Measurements from ENCODE around the gene BEST4. TPM values are rescaled to one million over a fixed set of nuclear protein-coding genes. Genes with fewer than 3 reads are reported as not detected.

The BEST4 gene
- total and polyA plus RNA-seq, 8 donors, result 0.35 to 60.0 (median 0.87) TPM; not detected in 5

DNA sequence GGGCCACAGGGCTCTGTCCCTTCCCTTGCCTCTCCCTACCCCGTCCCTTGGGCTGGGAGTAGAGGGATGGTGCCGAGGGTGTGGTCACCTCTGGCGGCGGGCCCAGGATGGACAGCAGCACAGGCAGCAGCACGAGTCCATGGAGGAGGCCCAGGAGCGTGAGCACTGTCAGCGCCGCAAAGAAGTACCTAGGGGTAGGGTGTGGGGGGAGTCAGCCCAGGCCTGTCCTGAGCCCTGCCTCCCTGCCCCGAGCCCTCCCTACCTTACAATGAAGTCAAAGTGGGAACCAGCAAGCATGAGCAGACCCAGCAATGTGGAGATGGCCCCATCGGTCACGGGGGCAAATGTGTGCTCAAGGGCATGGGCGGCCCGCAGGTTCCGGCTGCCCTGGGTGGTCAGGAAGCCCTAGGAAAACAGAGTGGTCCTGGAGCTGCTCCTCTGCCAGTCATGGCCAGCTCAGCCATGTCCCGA, 35.0 kb upstream of the BEST4 start:
- no peaks in the 10 kb centered on the region for H3K27me3 ChIP-seq
- TF ChIP-seq POLR2AphosphoS5 (IDR thresholded peaks at IDR 0.05) (no peak), POLR2A (IDR thresholded peaks at IDR 0.05) (no peak), EP300 (IDR thresholded peaks at IDR 0.05) (no peak)
- TF ChIP-seq, protein P1, sequence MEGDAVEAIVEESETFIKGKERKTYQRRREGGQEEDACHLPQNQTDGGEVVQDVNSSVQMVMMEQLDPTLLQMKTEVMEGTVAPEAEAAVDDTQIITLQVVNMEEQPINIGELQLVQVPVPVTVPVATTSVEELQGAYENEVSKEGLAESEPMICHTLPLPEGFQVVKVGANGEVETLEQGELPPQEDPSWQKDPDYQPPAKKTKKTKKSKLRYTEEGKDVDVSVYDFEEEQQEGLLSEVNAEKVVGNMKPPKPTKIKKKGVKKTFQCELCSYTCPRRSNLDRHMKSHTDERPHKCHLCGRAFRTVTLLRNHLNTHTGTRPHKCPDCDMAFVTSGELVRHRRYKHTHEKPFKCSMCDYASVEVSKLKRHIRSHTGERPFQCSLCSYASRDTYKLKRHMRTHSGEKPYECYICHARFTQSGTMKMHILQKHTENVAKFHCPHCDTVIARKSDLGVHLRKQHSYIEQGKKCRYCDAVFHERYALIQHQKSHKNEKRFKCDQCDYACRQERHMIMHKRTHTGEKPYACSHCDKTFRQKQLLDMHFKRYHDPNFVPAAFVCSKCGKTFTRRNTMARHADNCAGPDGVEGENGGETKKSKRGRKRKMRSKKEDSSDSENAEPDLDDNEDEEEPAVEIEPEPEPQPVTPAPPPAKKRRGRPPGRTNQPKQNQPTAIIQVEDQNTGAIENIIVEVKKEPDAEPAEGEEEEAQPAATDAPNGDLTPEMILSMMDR (IDR thresholded peaks at IDR 0.05), result no peak
- H3K27ac ChIP-seq, result no peak overlapping the region
- H3K4me3 ChIP-seq, result no peak overlapping the region
- H3K4me1 ChIP-seq, result peaks cover 15 to 46% (median 26%) of the 10 kb centered on the region in 4 donors
- WGBS, 5 donors, result 69 to 81% (median 78%) methylated on average over 13 to 15 of the region's 15 CpGs
- DNase-seq, result no peak
- H3K9me3 ChIP-seq, result no peaks in the 10 kb centered on the region
- H3K36me3 ChIP-seq, result no peaks in the 10 kb centered on the region
- intact Hi-C loops (cut with DNase I; ENCODE audit: low total_unique reads), result no loop called here

DNA sequence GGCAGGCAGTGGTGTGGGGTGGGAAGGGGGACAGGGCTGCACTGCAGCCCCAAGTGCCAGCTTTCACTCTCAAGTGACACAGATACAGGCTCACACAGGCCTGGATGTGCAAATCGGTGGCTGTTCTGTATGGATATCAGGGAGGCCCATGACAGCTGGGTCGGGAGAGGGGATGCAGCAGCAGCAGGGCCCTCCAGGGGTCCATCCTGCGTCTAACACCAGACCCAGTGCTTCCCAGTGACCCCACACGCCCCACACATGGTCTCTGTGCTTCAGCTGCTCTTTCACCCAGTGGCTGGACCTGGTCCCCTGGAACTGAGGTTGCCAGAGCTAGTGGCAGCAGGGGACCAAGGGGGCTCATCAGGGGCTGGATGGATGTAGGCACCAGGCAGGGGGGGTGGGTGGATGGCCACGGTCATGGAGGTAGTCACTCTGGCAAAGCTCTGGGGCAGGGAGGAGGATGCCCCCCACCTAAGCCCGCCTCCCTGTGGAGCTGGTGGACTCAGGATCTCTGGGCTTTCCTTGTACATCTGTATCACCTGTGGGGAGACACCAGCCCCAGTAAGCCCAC, 34.2 kb upstream of the BEST4 start:
- 68 to 89% (median 88%) methylated on average over 3 to 6 of the region's 6 CpGs for WGBS, 5 donors
- intact Hi-C loops (cut with DNase I; ENCODE audit: low total_unique reads), result no loop called here
- DNase-seq, result no peak

DNA sequence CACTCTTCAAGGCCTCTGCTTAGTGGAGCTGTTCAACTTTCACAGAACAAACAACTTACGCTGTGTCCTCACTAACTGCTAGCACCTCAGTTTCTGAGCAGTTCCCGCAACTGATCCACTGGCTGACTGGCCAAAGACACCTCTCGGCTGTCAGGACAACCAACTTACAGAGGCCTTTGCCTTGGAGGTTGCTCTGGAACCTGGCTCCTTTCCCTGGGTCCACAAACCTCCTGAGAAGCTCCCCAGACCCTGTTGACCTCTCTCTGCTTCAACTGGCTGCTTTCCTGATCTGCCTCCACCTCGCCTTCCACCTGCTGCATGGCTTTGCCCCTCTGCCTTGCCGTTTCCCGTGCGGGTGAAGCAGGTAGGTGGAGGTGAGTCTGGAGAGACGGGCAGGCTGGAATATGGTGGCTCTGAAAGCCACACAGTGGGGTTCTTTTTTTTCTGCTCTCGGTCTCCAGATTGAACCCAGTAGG, 33.3 kb upstream of the BEST4 start:
- 79 to 89% (median 82%) methylated on average over 9 of the region's 9 CpGs for WGBS, 5 donors
- TF ChIP-seq, protein P1 (IDR thresholded peaks at IDR 0.05), result no peak
- no peak for TF ChIP-seq POLR2A (IDR thresholded peaks at IDR 0.05)
- TF ChIP-seq EP300 (IDR thresholded peaks at IDR 0.05), result no peak
- TF ChIP-seq POLR2AphosphoS5 (IDR thresholded peaks at IDR 0.05), result no peak
- DNase-seq, result no peak
- Histone ChIP-seq H3K4me1 (peaks cover 15 to 32% (median 23%) of the 10 kb centered on the region in 4 donors), H3K4me3 (no peak overlapping the region), H3K36me3 (no peaks in the 10 kb centered on the region), H3K27ac (peak overlapping the region in 2 of 5 donors; percentile 91 to 96), H3K27me3 (no peaks in the 10 kb centered on the region), H3K9me3 (no peaks in the 10 kb centered on the region)
- intact Hi-C loops (cut with DNase I; ENCODE audit: low total_unique reads), result no loop called here

More for the DNA sequence above, 34.2 kb upstream of the BEST4 start:
- Histone ChIP-seq H3K4me1 (peaks cover 15 to 41% (median 23%) of the 10 kb centered on the region in 4 donors), H3K27me3 (no peaks in the 10 kb centered on the region), H3K36me3 (no peaks in the 10 kb centered on the region), H3K27ac (no peak overlapping the region), H3K9me3 (no peaks in the 10 kb centered on the region), H3K4me3 (no peak overlapping the region)
- TF ChIP-seq POLR2AphosphoS5 (IDR thresholded peaks at IDR 0.05) (no peak), POLR2A (IDR thresholded peaks at IDR 0.05) (no peak), EP300 (IDR thresholded peaks at IDR 0.05) (no peak)

DNA sequence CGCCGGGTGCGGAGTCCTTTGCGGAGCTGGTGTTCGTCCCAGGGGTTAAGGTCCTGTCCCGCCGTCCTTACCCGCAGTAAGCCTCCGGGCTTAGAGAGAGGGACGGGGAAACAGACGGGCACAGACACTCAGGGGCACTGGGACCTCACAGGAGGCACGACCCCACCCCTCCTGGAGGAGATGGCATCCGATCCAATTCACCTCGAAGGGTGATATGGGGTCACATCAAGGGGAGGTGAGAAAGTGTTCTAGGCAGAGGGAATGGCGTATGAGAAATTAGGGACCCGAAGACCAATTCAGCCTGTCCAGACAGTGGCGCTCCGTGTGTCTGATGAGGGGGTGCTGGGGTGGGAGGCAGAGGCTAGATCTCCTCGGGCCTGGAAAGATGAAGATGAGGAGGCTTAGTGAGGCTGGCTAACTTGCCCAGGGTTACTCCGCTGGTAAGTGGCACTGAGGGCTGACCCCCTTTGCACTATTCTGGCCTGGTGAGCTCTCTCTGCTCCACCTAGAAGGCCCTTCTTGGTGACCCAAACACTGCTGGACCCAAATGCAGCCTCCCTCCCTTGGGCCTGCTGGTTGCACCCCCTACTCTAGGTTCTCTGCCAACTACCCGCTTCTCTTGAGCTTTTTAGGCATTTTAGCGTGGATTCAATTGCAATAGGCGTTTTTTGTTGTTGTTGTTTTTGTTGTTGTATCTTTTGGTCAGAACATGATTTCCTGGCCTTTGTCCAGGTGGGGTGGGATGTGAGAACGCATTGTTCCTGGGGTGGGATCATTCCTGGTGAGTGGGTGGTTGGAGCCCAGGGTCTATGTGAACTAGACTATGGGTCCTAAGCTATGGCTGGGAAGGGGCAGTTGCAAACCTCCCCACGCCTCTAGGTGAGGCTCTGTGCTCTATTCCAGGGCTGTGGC, 32.6 kb upstream of the BEST4 start:
- intact Hi-C loops (cut with DNase I; ENCODE audit: low total_unique reads), result no loop called here
- 25 to 35% (median 26%) methylated on average over 20 to 25 of the region's 25 CpGs for WGBS, 5 donors
- TF ChIP-seq POLR2AphosphoS5 (IDR thresholded peaks at IDR 0.05) (no peak), EP300 (IDR thresholded peaks at IDR 0.05) (no peak), POLR2A (IDR thresholded peaks at IDR 0.05) (no peak)
- TF ChIP-seq, protein P1 (IDR thresholded peaks at IDR 0.05), result peak in 1 of 7 experiments; percentile 6
- H3K36me3 ChIP-seq, result no peaks in the 10 kb centered on the region
- peaks cover 15 to 29% (median 23%) of the 10 kb centered on the region in 4 donors for H3K4me1 ChIP-seq
- no peaks in the 10 kb centered on the region for H3K9me3 ChIP-seq
- DNase-seq, result no peak
- H3K4me3 ChIP-seq, result peak overlapping the region; percentile 46 to 58 (median 51)
- H3K27me3 ChIP-seq, result no peaks in the 10 kb centered on the region
- peak overlapping the region; percentile 86 to 96 (median 91) for H3K27ac ChIP-seq

Measured in stomach (tissue), 9 donors.